Measurements from ENCODE around the gene STEAP4. TPM values are rescaled to one million over a fixed set of nuclear protein-coding genes. Genes with fewer than 3 reads are reported as not detected.

Gene STEAP4
- total RNA-seq, 2 donors from 2014 or later = 0.10 to 0.42 TPM

Other genes with a start within 250 kb of the STEAP4 start
- gene SRI, start 86.9 kb downstream of the STEAP4 start, total RNA-seq = 10 to 100 TPM; 58.1 to 65.8 TPM